GM12873 (cell line): ENCODE measurements around the gene NHLRC3.

Experiments used
- CTCF ChIP-seq: IDR thresholded peaks from 2 replicates; pipeline ENCODE4 v1.5.1; 2012; ENCODE audit warnings: low read depth, mild to moderate bottlenecking, moderate library complexity, low read length, control low read depth; ENCODE audit not compliant: insufficient read depth; ENCODE audit errors: missing control alignments

The NHLRC3 gene

GRCh38 chr13:39099231-39099630, 61.0 kb downstream of the NHLRC3 start:
- TF ChIP-seq CTCF, result no peak
